AG04450 (cell line): Measurements from ENCODE around the gene FUT9. TPM values are rescaled to one million over a fixed set of nuclear protein-coding genes. Genes with fewer than 3 reads are reported as not detected.

ENCODE experiments used
- CTCF ChIA-PET: fragments of 300-600, 350-600 bp; formaldehyde crosslinking; extraction: SDS; loops from one replicate; lab custom pipeline; 2022; ENCODE audit warnings: antibody characterized with exemption, inconsistent platforms; lab: Charles Lee
- POLR2A ChIA-PET: fragments of 350-600 bp; formaldehyde crosslinking; extraction: SDS; loops from one replicate; lab custom pipeline; 2021; ENCODE audit warnings: antibody characterized with exemption, inconsistent platforms; lab: Yijun Ruan, JAX
- DNase-seq: peaks from one replicate; pipeline ENCODE4 v3.0.0-alpha.2; 2011; ENCODE audit warnings: low read depth, low spot score
- H3K27ac ChIP-seq: one replicate; pipeline ENCODE4 v1.5.1; 2012; ENCODE audit warnings: low read depth, low read length, control low read depth
- H3K27me3 ChIP-seq: one replicate; pipeline ENCODE4 v1.6.0; 2012; ENCODE audit warnings: low read length; ENCODE audit not compliant: control insufficient read depth, insufficient read depth
- H3K4me3 ChIP-seq: 2 replicates; pipeline ENCODE4 v1.5.1; 2011; ENCODE audit warnings: mild to moderate bottlenecking, low read depth, low read length, control low read depth
- H3K9me3 ChIP-seq: 2 replicates; pipeline ENCODE4 v1.5.1; 2012; ENCODE audit warnings: low read length; ENCODE audit not compliant: control insufficient read depth, insufficient read depth
- polyA plus RNA-seq: library from polyadenylated mRNA; depleted of rRNA; stranded (reverse); fragments of >200 nt; gene quantifications from 2 replicates; pipeline ENCODE4 v1.2.3, GENCODE V29; 2011
- TF ChIP-seq, protein P1 (sequence below): IDR thresholded peaks from 2 replicates; pipeline ENCODE4 v1.5.1; 2011; ENCODE audit warnings: low read depth, low read length, control low read depth, inconsistent platforms

FUT9 gene
- polyA plus RNA-seq, 1 experiment = not detected

DNA sequence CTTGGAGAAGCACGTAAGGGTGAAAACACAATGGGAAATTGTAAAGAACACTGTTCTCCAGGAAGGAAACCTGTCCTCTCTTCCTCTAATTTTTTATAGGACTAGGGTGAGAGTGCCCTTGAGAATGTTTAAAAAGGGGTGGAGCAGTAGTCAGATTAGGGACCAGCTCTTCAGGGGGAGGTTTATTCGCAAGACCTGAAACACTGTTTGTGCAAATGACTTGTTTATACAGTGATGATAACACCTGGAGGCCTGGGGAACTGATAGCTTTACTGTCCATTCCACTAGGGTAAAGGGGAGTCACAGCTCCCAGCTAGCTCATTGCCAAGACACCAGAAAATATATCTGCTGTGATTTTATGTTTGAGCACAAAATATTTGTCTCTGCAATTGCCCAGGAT is 8.1 kb upstream of the FUT9 start:
- TF ChIP-seq, protein P1, sequence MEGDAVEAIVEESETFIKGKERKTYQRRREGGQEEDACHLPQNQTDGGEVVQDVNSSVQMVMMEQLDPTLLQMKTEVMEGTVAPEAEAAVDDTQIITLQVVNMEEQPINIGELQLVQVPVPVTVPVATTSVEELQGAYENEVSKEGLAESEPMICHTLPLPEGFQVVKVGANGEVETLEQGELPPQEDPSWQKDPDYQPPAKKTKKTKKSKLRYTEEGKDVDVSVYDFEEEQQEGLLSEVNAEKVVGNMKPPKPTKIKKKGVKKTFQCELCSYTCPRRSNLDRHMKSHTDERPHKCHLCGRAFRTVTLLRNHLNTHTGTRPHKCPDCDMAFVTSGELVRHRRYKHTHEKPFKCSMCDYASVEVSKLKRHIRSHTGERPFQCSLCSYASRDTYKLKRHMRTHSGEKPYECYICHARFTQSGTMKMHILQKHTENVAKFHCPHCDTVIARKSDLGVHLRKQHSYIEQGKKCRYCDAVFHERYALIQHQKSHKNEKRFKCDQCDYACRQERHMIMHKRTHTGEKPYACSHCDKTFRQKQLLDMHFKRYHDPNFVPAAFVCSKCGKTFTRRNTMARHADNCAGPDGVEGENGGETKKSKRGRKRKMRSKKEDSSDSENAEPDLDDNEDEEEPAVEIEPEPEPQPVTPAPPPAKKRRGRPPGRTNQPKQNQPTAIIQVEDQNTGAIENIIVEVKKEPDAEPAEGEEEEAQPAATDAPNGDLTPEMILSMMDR = no peak
- ChIA-PET CTCF (no interaction called here), POLR2A (no interaction called here)
- Histone ChIP-seq H3K27ac (no peak overlapping the region), H3K27me3 (no peaks in the 10 kb centered on the region), H3K4me3 (no peak overlapping the region), H3K9me3 (peaks cover 10% of the 10 kb centered on the region)
- no peak for DNase-seq

DNA sequence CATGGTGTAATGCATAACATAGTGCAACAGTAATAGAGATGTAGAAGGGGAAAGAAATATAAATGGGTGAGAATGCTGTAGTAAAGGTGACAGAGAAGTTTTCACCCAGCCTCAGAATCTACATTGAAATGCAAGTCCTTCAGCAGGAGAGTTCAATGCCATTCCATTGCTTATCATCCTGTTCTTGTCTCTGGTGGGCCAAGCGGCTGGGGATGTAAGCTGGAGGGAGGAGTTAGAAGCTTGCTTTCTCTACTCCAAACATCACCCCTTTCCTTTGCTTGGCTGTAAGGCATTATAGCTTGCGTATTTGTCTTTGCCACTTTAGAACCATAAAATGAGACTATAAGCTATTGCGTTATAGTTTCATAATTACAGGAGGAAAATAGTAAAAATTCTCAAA is 2.2 kb upstream of the FUT9 start:
- H3K9me3 ChIP-seq = peaks cover 18% of the 10 kb centered on the region
- TF ChIP-seq, protein P1 = no peak
- ChIA-PET CTCF (no interaction called here), POLR2A (no interaction called here)
- H3K4me3 ChIP-seq = no peak overlapping the region
- H3K27me3 ChIP-seq = no peaks in the 10 kb centered on the region
- H3K27ac ChIP-seq = no peak overlapping the region
- no peak for DNase-seq

GRCh38 chr6:96014846-96015517 is 792 bp upstream of the FUT9 start:
- POLR2A ChIA-PET = no interaction called here
- CTCF ChIA-PET = no interaction called here
- peaks cover 18% of the 10 kb centered on the region for H3K9me3 ChIP-seq

DNA sequence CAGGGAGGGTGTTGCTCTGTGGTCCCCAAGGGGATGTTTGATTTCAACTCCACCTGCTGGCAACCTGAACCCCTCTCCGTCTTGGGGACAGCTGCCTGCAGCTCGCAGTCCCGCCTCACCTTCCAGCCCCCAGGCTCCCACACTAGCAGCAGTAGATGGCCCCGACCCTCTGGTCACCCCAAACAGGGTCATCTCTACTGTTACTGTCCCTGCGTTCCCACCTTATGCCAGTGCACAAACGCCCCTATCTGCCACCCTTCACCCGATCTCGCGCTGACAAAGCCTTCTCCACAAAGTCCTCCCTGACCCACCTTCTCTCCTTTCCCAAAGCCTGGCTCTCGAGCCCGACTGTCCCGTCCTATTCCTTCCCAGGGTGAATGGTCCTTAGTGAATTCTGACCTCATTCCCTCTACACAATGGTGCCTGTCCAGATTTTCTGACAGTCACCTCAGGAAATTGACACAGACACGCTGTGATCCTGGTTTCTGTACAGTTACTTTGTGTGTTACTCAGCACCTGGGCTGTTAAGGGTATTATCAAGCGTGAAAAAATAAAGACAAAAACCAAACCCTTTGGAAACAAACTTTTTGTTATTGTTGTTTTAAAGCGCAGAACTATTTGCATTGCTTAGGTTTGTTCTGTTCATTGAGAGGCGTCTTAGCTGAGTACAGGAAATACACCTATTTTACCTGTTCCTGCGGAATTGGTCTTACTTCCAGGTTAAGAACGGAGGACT is 728 bp downstream of the FUT9 start:
- TF ChIP-seq, protein P1 = no peak
- Histone ChIP-seq H3K4me3 (no peak overlapping the region), H3K9me3 (peaks cover 16% of the 10 kb centered on the region), H3K27me3 (no peaks in the 10 kb centered on the region), H3K27ac (no peak overlapping the region)
- CTCF ChIA-PET = no interaction called here
- POLR2A ChIA-PET = no interaction called here
- no peak for DNase-seq

More at GRCh38 chr6:96014846-96015517, 792 bp upstream of the FUT9 start:
- Histone ChIP-seq H3K27me3 (no peaks in the 10 kb centered on the region), H3K4me3 (no peak overlapping the region), H3K27ac (no peak overlapping the region)
- DNase-seq = no peak
- TF ChIP-seq, protein P1 = no peak

DNA sequence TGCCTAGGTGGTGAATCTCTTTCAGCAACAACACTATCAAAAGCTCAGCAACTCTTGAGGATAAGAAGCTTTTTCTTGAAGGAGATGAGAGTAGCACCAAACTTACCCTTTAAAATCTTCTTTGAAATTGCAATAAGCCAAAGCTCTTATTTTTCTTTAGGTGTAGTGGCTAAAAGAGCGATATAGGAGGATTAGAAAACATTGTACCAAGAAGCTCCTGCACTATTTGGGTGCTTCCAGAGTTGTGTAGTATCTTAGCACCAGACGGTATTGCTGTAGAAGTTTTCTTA is 1.2 kb downstream of the FUT9 start:
- Histone ChIP-seq H3K9me3 (peaks cover 16% of the 10 kb centered on the region), H3K4me3 (no peak overlapping the region), H3K27me3 (no peaks in the 10 kb centered on the region), H3K27ac (no peak overlapping the region)
- DNase-seq = no peak
- ChIA-PET POLR2A (no interaction called here), CTCF (no interaction called here)
- TF ChIP-seq, protein P1 = no peak
